Measurements from ENCODE around the gene SBNO2. TPM values are rescaled to one million over a fixed set of nuclear protein-coding genes. Genes with fewer than 3 reads are reported as not detected.

The SBNO2 gene
- total and polyA plus RNA-seq, 9 of the 15 experiments (the other 6 are each of a cell fraction or from before 2014, with no cell fraction given) = 0.01 to 46.2 (median 6.7) TPM

DNA sequence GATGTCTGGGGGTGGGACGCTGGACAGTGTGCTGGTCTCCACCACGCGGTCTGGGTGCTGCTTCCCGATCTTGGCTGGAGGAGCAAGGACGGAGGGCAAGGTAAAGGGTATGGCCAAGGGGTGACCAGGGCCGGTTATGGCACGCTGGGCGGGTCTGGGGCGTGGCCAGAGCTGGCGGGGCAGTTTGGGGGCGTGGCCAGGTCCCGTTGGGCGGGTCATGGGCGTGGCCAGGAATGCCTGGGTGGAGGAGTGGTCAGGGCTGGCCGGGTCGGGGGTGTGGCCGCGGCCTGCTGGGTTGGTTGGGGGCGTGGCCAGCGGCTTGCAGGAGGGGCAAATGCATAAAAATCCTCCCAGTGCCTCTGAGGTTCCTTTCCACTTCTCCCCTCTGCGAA lies 51.1 kb downstream of the SBNO2 start (continued):
- TF ChIP-seq ZFP36 (IDR thresholded peaks at IDR 0.05; ENCODE audit: low read depth, low read length, partially characterized antibody) (no peak), TGIF2 (CRISPR knock-in tag; IDR thresholded peaks at IDR 0.05) (no peak), TEAD1 (CRISPR knock-in tag; IDR thresholded peaks at IDR 0.05) (peak in 1 of 2 experiments; percentile 86; a peak in 1 of 4 replicates), GATA2 (CRISPR knock-in tag; IDR thresholded peaks at IDR 0.05) (no peak), KLF16 (IDR thresholded peaks at IDR 0.05) (no peak), PRMT5 (CRISPR knock-in tag; IDR thresholded peaks at IDR 0.05) (no peak), ZKSCAN1 (IDR thresholded peaks at IDR 0.05; ENCODE audit: low read depth, low read length) (no peak), ZNF23 (CRISPR knock-in tag; IDR thresholded peaks at IDR 0.05) (no peak), WHSC1 (IDR thresholded peaks at IDR 0.05; ENCODE audit: low read length) (no peak), E2F3 (CRISPR knock-in tag; IDR thresholded peaks at IDR 0.05) (0 out of 2 replicates have a peak, but pooled peaks have one; percentile 20), ZNF134 (CRISPR knock-in tag; conservative IDR thresholded peaks at IDR 0.05) (no peak), ZNF699 (CRISPR knock-in tag; IDR thresholded peaks at IDR 0.05; ENCODE audit: insufficient replicate concordance) (no peak), ZNF253 (CRISPR knock-in tag; conservative IDR thresholded peaks at IDR 0.05) (no peak), MBD2 (IDR thresholded peaks at IDR 0.05; ENCODE audit: borderline replicate concordance, low read depth) (peak; percentile 100), HLTF (IDR thresholded peaks at IDR 0.05) (no peak), HDAC3 (IDR thresholded peaks at IDR 0.05; ENCODE audit: borderline replicate concordance, partially characterized antibody) (no peak), MED1 (CRISPR knock-in tag; IDR thresholded peaks at IDR 0.05; ENCODE audit: borderline replicate concordance) (0 out of 2 replicates have a peak, but pooled peaks have one; percentile 36), ZNF77 (CRISPR knock-in tag; IDR thresholded peaks at IDR 0.05) (no peak), ZNF263 (CRISPR knock-in tag; IDR thresholded peaks at IDR 0.05; ENCODE audit: borderline replicate concordance) (no peak), NFE2 (IDR thresholded peaks at IDR 0.05; ENCODE audit: low read depth) (no peak)
- TF ChIP-seq, protein P1, sequence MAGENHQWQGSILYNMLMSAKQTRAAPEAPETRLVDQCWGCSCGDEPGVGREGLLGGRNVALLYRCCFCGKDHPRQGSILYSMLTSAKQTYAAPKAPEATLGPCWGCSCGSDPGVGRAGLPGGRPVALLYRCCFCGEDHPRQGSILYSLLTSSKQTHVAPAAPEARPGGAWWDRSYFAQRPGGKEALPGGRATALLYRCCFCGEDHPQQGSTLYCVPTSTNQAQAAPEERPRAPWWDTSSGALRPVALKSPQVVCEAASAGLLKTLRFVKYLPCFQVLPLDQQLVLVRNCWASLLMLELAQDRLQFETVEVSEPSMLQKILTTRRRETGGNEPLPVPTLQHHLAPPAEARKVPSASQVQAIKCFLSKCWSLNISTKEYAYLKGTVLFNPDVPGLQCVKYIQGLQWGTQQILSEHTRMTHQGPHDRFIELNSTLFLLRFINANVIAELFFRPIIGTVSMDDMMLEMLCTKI (IDR thresholded peaks at IDR 0.05; ENCODE audit: partially characterized antibody) = no peak
- TF ChIP-seq, protein P2, sequence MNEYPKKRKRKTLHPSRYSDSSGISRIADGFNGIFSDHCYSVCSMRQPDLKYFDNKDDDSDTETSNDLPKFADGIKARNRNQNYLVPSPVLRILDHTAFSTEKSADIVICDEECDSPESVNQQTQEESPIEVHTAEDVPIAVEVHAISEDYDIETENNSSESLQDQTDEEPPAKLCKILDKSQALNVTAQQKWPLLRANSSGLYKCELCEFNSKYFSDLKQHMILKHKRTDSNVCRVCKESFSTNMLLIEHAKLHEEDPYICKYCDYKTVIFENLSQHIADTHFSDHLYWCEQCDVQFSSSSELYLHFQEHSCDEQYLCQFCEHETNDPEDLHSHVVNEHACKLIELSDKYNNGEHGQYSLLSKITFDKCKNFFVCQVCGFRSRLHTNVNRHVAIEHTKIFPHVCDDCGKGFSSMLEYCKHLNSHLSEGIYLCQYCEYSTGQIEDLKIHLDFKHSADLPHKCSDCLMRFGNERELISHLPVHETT (CRISPR knock-in tag; conservative IDR thresholded peaks at IDR 0.05 in 1 of 2, IDR thresholded peaks at IDR 0.05 in 1 of 2) = no peak
- TF ChIP-seq, protein P3, sequence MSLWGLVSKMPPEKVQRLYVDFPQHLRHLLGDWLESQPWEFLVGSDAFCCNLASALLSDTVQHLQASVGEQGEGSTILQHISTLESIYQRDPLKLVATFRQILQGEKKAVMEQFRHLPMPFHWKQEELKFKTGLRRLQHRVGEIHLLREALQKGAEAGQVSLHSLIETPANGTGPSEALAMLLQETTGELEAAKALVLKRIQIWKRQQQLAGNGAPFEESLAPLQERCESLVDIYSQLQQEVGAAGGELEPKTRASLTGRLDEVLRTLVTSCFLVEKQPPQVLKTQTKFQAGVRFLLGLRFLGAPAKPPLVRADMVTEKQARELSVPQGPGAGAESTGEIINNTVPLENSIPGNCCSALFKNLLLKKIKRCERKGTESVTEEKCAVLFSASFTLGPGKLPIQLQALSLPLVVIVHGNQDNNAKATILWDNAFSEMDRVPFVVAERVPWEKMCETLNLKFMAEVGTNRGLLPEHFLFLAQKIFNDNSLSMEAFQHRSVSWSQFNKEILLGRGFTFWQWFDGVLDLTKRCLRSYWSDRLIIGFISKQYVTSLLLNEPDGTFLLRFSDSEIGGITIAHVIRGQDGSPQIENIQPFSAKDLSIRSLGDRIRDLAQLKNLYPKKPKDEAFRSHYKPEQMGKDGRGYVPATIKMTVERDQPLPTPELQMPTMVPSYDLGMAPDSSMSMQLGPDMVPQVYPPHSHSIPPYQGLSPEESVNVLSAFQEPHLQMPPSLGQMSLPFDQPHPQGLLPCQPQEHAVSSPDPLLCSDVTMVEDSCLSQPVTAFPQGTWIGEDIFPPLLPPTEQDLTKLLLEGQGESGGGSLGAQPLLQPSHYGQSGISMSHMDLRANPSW (CRISPR knock-in tag; IDR thresholded peaks at IDR 0.05) = no peak
- TF ChIP-seq, protein P4, sequence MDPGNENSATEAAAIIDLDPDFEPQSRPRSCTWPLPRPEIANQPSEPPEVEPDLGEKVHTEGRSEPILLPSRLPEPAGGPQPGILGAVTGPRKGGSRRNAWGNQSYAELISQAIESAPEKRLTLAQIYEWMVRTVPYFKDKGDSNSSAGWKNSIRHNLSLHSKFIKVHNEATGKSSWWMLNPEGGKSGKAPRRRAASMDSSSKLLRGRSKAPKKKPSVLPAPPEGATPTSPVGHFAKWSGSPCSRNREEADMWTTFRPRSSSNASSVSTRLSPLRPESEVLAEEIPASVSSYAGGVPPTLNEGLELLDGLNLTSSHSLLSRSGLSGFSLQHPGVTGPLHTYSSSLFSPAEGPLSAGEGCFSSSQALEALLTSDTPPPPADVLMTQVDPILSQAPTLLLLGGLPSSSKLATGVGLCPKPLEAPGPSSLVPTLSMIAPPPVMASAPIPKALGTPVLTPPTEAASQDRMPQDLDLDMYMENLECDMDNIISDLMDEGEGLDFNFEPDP (CRISPR knock-in tag; IDR thresholded peaks at IDR 0.05) = no peak
